A172 (cell line): ENCODE data around the gene NANOS2. TPM values are rescaled to one million over a fixed set of nuclear protein-coding genes. Genes with fewer than 3 reads are reported as not detected.
A peak's percentile ranks its signal among the peaks of the same experiment; 100 is the strongest.
"Not testable (repeated sequence)": the region's sequence is repeated elsewhere in the genome, so short reads cannot be mapped to it uniquely, and the experiment has no call there.

ENCODE experiments used
- DNase-seq: peaks from one replicate; pipeline ENCODE4 v3.0.0-alpha.2; 2015; ENCODE audit warnings: low spot score
- total RNA-seq: library from RNA; depleted of rRNA; stranded (reverse); fragments of >200 nt; shearing (Covaris generic); gene quantifications from 2 replicates; pipeline ENCODE4 v1.2.3, GENCODE V29; 2014

Gene NANOS2
- total RNA-seq, 1 experiment from 2014 or later, result not detected

GRCh38 chr19:45895983-45896599, 18.5 kb downstream of the NANOS2 start:
- not testable (repeated sequence) for DNase-seq

GRCh38 chr19:45895519-45895972, 19.0 kb downstream of the NANOS2 start:
- DNase-seq, result no peak

- DNase-seq, result no peak
Measured at GRCh38 chr19:45890877-45891276, 23.7 kb downstream of the NANOS2 start.

GRCh38 chr19:45889210-45889885, 25.2 kb downstream of the NANOS2 start:
- DNase-seq, result no peak

GRCh38 chr19:45887200-45887710, 27.3 kb downstream of the NANOS2 start:
- DNase-seq, result no peak

- peak; percentile 77 for DNase-seq
Measured at GRCh38 chr19:45886427-45887199, 28.0 kb downstream of the NANOS2 start.

GRCh38 chr19:45885556-45886426, 28.8 kb downstream of the NANOS2 start, which contains the start of gene IRF2BP1:
TSS of gene IRF2BP1 (minus strand) at chr19:45886141. CDS start at chr19:45885774, 367 bp downstream.
- peak; percentile 68 for DNase-seq

GRCh38 chr19:45884682-45885555, 29.7 kb downstream of the NANOS2 start:
- no peak for DNase-seq

GRCh38 chr19:45883881-45884681, 30.5 kb downstream of the NANOS2 start:
- no peak for DNase-seq

- no peak for DNase-seq
Measured at GRCh38 chr19:45883586-45883880, 31.0 kb downstream of the NANOS2 start.

- no peak for DNase-seq
Measured at GRCh38 chr19:45882652-45883585, 31.7 kb downstream of the NANOS2 start.

GRCh38 chr19:45881909-45882528, 32.6 kb downstream of the NANOS2 start:
- DNase-seq, result no peak

GRCh38 chr19:45881082-45881908, 33.3 kb downstream of the NANOS2 start:
- DNase-seq, result no peak

GRCh38 chr19:45879971-45880370, 34.6 kb downstream of the NANOS2 start:
- no peak for DNase-seq

- no peak for DNase-seq
Measured at GRCh38 chr19:45879055-45879454, 35.5 kb downstream of the NANOS2 start.

- no peak for DNase-seq
Measured at GRCh38 chr19:45878043-45878794, 36.4 kb downstream of the NANOS2 start.
